Measurements from ENCODE around the gene VPREB1. TPM values are rescaled to one million over a fixed set of nuclear protein-coding genes. Genes with fewer than 3 reads are reported as not detected.
"Not testable (repeated sequence)": the region's sequence is repeated elsewhere in the genome, so short reads cannot be mapped to it uniquely, and the experiment has no call there.

Gene VPREB1, protein sequence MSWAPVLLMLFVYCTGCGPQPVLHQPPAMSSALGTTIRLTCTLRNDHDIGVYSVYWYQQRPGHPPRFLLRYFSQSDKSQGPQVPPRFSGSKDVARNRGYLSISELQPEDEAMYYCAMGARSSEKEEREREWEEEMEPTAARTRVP
- under 1 TPM in 1 of 3 donors, not detected in 2; 0.68 TPM for polyA plus RNA-seq (ENCODE audit: insufficient read length in 3 of 3)
- long read RNA-seq, donor 1, partial matches to known transcripts, result 0 of 1 reads
- long read RNA-seq, donor 1, other reads (novel, unspliced or antisense), result 0 of 1 reads
- long read RNA-seq, donor 2, partial matches to known transcripts, result 0 of 2 reads
- long read RNA-seq, donor 2, other reads (novel, unspliced or antisense), result 0 of 2 reads
- long read RNA-seq, donor 3, result 0 reads
- long read RNA-seq, donor 4, result 0 reads
- long read RNA-seq, donor 5, result 0 reads
- long read RNA-seq, donor 6, result 0 reads
- long read RNA-seq, donor 7, result 0 reads
- long read RNA-seq, donor 8, partial matches to known transcripts, result 0 of 2 reads
- long read RNA-seq, donor 8, other reads (novel, unspliced or antisense), result 0 of 2 reads
- long read RNA-seq, donor 9, result 0 reads
- long read RNA-seq, donor 10, result 0 reads
- long read RNA-seq, donor 11, result 0 reads
- long read RNA-seq, donor 12, result 0 reads
- long read RNA-seq, donor 13, result 0 reads
- long read RNA-seq, donor 14, result 0 reads
- long read RNA-seq, donor 15, result 0 reads
- long read RNA-seq, donor 16, result 0 reads

GRCh38 chr22:22244316-22245250 is at the start of gene VPREB1:
Gene VPREB1, plus strand, starts transcription at chr22:22244786. Its CDS starts 28 bp downstream, at chr22:22244814.
- DNase-seq, result no peak

DNA sequence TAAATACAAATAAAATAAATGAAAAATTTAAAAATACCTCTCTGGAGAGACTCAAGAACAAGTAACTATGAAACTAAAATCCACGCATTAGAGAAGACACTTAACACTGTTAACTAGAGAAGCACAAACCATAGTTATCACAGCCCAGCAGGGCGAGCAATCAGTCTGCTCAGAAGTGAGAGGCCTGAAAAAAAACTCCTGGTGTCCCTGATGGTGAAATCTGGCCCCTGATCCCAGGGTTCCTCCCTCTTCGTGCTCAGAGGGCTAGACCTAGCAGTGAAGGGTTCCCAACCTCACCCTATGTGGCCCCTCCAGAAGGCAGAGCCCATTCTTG is 49.7 kb upstream of the VPREB1 start:
- no peak for DNase-seq

DNA sequence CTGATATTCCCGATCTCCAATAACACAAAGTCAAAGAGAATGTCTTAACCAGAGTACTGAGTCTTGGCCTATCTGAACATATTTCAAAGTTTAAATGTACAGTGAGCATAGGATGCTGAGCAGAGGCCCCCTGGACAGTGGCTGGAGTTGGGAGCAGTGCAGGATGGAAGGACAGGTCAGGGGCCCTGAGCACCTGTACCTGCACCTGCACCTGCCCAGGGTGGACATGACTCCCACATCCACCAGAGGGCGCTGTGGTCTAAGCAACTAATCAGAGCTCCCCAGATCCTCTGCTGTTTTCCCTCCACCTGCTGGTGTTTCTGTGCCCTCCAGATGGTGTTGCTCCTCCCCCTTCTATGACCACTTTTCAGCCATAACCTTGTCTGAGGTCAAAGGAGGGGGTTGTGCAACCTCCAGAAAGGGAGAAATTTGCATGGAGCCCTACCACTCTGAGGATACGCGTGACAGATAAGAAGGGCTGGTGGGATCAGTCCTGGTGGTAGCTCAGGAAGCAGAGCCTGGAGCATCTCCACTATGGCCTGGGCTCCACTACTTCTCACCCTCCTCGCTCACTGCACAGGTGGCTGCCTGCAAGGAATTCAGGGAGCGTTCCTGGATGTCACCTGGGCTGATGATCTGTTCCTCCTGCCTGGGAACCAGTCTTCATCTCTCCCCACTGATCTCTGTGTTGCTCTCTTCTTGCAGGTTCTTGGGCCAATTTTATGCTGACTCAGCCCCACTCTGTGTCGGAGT is 49.1 kb upstream of the VPREB1 start:
- DNase-seq, result peak; percentile 68

GRCh38 chr22:22196018-22196533 is 48.5 kb upstream of the VPREB1 start:
- no peak for DNase-seq

GRCh38 chr22:22196833-22197477 is 47.6 kb upstream of the VPREB1 start:
- DNase-seq, result no peak

GRCh38 chr22:22197993-22198402 is 46.6 kb upstream of the VPREB1 start:
- no peak for DNase-seq

DNA sequence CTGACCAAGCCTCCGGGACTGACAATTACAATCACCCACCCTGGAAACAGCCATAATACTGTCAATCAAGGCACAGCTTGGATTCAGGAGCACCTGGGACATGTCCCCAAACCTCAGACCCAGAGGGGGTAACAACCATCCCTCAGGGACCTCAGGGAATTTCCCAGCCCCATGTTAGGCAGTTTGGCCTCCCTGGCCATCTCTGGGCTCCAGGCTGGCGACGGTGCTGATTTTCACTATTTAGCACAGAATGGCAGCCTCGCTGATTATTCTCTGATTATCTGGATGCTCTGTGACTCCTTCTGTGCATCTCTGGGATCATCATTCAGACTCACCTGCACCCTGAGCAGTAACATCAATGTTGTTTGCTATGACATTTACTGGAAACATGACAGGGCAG is 45.8 kb upstream of the VPREB1 start:
- no peak for DNase-seq

DNA sequence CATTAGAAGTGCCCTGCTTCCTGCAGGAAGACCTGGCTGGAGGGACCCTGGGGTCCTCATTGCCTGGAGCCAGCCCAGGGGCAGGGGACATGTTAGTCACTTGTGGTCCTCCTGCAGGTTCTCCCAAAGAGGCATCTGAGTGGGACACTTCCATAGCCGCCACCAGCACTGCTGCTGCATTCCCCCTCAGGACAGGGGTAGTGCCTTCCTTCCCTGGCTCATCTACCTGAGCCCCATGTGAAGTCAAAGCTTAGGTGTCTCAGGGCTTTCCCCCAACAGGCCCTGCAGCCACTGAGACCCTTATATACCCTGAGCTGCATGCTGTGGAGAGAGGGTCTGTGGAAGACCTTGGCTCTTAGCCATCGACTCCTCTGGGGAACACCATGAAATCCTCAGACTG is 45.0 kb upstream of the VPREB1 start:
- DNase-seq, result no peak

- no peak for DNase-seq
Observed at GRCh38 chr22:22200569-22201184, 43.9 kb upstream of the VPREB1 start.

DNA sequence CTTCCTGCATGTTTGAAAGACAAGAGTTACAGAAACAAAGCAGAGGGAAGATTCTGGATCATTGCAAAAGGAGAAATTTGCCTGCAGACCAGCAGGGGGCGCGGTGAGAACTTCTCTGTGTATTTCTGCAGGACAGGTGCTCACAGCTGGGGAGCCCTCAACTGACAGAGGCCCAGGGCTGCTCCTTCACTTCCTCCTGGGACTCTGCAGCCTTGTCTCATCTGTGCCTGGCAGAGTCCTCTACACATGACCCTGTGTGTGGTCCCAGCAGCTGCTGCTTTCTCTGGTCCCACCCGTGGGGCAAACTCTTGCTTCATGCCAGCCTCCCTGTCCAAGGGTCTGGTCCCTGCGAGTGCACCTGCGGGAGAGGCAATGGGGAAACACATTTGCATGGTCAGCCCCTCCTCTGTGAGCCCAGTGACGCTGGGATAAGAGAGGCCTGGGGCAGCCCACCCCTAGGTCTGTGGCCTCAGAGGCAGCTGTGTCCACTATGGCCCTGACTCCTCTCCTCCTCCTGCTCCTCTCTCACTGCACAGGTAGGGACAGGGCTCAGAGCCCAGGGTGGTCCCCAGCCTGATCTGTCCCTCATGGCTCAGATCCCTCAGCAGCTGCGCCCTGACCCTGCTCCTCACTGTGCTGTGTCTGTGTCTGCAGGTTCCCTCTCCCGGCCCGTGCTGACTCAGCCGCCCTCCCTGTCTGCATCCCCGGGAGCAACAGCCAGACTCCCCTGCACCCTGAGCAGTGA is 43.2 kb upstream of the VPREB1 start:
- DNase-seq, result peak; percentile 54

DNA sequence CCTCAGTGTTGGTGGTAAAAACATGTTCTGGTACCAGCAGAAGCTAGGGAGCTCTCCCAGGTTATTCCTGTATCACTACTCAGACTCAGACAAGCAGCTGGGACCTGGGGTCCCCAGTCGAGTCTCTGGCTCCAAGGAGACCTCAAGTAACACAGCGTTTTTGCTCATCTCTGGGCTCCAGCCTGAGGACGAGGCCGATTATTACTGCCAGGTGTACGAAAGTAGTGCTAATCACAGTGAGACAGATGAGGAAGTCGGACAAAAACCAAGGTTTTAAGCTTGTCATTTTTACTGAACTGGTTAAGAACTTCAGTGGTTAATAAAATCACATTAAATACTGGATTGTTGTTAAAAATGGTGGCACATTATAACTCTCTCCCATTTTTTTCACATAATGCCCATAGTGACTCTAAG is 42.6 kb upstream of the VPREB1 start:
- DNase-seq, result no peak

- no peak for DNase-seq
Observed at GRCh38 chr22:22203048-22203971, 41.3 kb upstream of the VPREB1 start.

GRCh38 chr22:22207845-22208564 is 36.6 kb upstream of the VPREB1 start:
- DNase-seq, result peak; percentile 61

- DNase-seq, result no peak
Observed at GRCh38 chr22:22208652-22209051, 35.9 kb upstream of the VPREB1 start.

DNA sequence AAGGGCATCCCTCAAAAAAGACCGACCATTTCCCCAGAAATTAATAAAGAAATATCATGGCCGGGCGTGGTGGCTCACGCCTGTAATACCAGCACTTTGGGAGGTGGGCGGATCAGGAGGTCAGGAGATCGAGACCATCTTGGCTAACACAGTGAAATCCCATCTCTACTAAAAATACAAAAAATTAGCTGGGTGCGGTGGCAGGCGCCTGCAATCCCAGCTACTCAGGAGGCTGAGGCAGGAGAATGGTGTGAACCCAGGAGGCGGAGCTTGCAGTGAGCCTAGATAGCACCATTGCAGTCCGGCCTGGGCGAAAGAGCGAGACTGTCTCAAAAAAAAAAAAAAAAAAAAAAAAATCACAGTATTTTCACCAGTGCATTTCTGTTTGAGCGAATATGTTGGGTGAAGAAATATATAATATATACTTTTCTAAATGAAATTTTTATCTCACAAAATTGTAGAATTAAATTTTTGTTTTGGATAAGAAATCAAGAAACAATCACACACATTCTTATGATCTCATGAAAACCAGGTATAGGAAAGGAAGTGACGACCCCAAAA is 35.4 kb upstream of the VPREB1 start:
- DNase-seq, result not testable (repeated sequence)

GRCh38 chr22:22210375-22210774 is 34.2 kb upstream of the VPREB1 start:
- DNase-seq, result no peak
